ENCODE results near the gene RPTOR. TPM values are rescaled to one million over a fixed set of nuclear protein-coding genes. Genes with fewer than 3 reads are reported as not detected.

Gene RPTOR
- polyA plus RNA-seq, 1 of the 3 experiments (the other 2 are of a cell fraction), result 14.9 TPM

GRCh38 chr17:80901319-80901718, 356.7 kb downstream of the RPTOR start:
- Histone ChIP-seq H3K36me3 (replicated peaks in 1 of 2; ENCODE audit: control insufficient read depth in 1 of 2, insufficient read depth in 2 of 2, low read length in 1 of 2) (peaks cover 3 to 35% of the 10 kb centered on the region in 2 experiments), H3K9me3 (no peaks in the 10 kb centered on the region), H3K4me1 (ENCODE audit: control insufficient read depth in 1 of 2, insufficient read depth in 2 of 2, low read depth in 1 of 2, low read length in 1 of 2) (no peaks in the 10 kb centered on the region), H2AFZ (ENCODE audit: low read depth) (no peak overlapping the region), H3K4me3 (ENCODE audit: low read depth in 2 of 2, low read length in 1 of 2) (no peak overlapping the region), H3K79me2 (ENCODE audit: insufficient read depth) (no peaks in the 10 kb centered on the region), H3F3A (replicated peaks; ENCODE audit: insufficient read depth) (no peaks in the 10 kb centered on the region), H3K27ac (ENCODE audit: low read depth in 2 of 2, low read length in 1 of 2) (no peak overlapping the region), H3K9ac (no peak overlapping the region), H3K27me3 (ENCODE audit: insufficient read depth) (no peaks in the 10 kb centered on the region), H4K20me1 (ENCODE audit: insufficient read depth) (no peaks in the 10 kb centered on the region), H3K4me2 (no peak overlapping the region), H3K9me2 (no peaks in the 10 kb centered on the region)
- 90% methylated on average over 4 of the region's 4 CpGs for WGBS (ENCODE audit: low lambda C conversion rate)
- ChIA-PET CTCF (interaction anchor here (1.2 to 5.2 kb wide), 4 partner anchors 10 to 80 kb away, joined by 4 to 45 read pairs (median 10); no protein-coding TSS in a partner anchor), POLR2A (no interaction called here)
- TF ChIP-seq JUND (IDR thresholded peaks at IDR 0.05) (no peak), TEAD4 (IDR thresholded peaks at IDR 0.05; ENCODE audit: borderline replicate concordance, insufficient read depth) (no peak), EZH2phosphoT487 (IDR thresholded peaks at IDR 0.05; ENCODE audit: borderline replicate concordance, low read depth) (no peak), EP300 (IDR thresholded peaks at IDR 0.05; ENCODE audit: borderline replicate concordance in 1 of 2, low read depth in 1 of 2, low read length in 1 of 2) (no peak), SMC3 (IDR thresholded peaks at IDR 0.05; ENCODE audit: low read depth, low read length) (no peak), YY1 (IDR thresholded peaks at IDR 0.05; ENCODE audit: low read depth) (no peak), ZBTB33 (IDR thresholded peaks at IDR 0.05; ENCODE audit: borderline replicate concordance, low read depth) (no peak)
- no peak for DNase-seq

GRCh38 chr17:80902197-80902962, 357.7 kb downstream of the RPTOR start:
- no peaks in the 10 kb centered on the region for H3K9me3 ChIP-seq
- H3K9ac ChIP-seq, result no peak overlapping the region
- no peak overlapping the region for H3K4me3 ChIP-seq (ENCODE audit: low read depth in 2 of 2, low read length in 1 of 2)
- peaks cover 3 to 37% of the 10 kb centered on the region in 2 experiments for H3K36me3 ChIP-seq (replicated peaks in 1 of 2; ENCODE audit: control insufficient read depth in 1 of 2, insufficient read depth in 2 of 2, low read length in 1 of 2)
- H4K20me1 ChIP-seq (ENCODE audit: insufficient read depth), result no peaks in the 10 kb centered on the region
- ChIA-PET POLR2A (no interaction called here), CTCF (interaction anchor here (1.1 to 5.2 kb wide), 3 partner anchors 9 to 475 kb away, joined by 4 to 45 read pairs (median 16); no protein-coding TSS in a partner anchor)
- H2AFZ ChIP-seq (ENCODE audit: low read depth), result no peak overlapping the region
- H3K27me3 ChIP-seq (ENCODE audit: insufficient read depth), result no peaks in the 10 kb centered on the region
- no peak for DNase-seq
- no peaks in the 10 kb centered on the region for H3K9me2 ChIP-seq
- no peaks in the 10 kb centered on the region for H3K4me1 ChIP-seq (ENCODE audit: control insufficient read depth in 1 of 2, insufficient read depth in 2 of 2, low read depth in 1 of 2, low read length in 1 of 2)
- H3K4me2 ChIP-seq, result no peak overlapping the region
- TF ChIP-seq YY1 (IDR thresholded peaks at IDR 0.05; ENCODE audit: low read depth) (no peak), SIN3A (IDR thresholded peaks at IDR 0.05; ENCODE audit: borderline replicate concordance, low read depth, low read length) (no peak), MAX (IDR thresholded peaks at IDR 0.05; ENCODE audit: low read depth) (no peak), FOXJ3 (CRISPR knock-in tag; IDR thresholded peaks at IDR 0.05) (no peak), RXRA (IDR thresholded peaks at IDR 0.05; ENCODE audit: borderline replicate concordance, low read depth) (no peak), JUND (IDR thresholded peaks at IDR 0.05) (no peak), FOXM1 (IDR thresholded peaks at IDR 0.05; ENCODE audit: low read depth) (no peak), USF1 (IDR thresholded peaks at IDR 0.05; ENCODE audit: borderline replicate concordance, low read depth) (no peak), EP300 (IDR thresholded peaks at IDR 0.05; ENCODE audit: borderline replicate concordance in 1 of 2, low read depth in 1 of 2, low read length in 1 of 2) (no peak), REST (IDR thresholded peaks at IDR 0.05; ENCODE audit: low read depth, low read length) (no peak)
- WGBS (ENCODE audit: low lambda C conversion rate), result 96% methylated on average over 29 of the region's 29 CpGs
- no peaks in the 10 kb centered on the region for H3F3A ChIP-seq (replicated peaks; ENCODE audit: insufficient read depth)
- H3K79me2 ChIP-seq (ENCODE audit: insufficient read depth), result no peaks in the 10 kb centered on the region
- no peak overlapping the region for H3K27ac ChIP-seq (ENCODE audit: low read depth in 2 of 2, low read length in 1 of 2)
